GM19023 (cell line): Measurements from ENCODE around the gene TRMT44.

ENCODE experiments used
- ATAC-seq: cut with Tn5 transposase; IDR thresholded peaks from one replicate; pipeline ENCODE4 v1.9.1; 2021; ENCODE audit warnings: mild to moderate bottlenecking, moderate library complexity; ENCODE audit not compliant: unreplicated experiment

The TRMT44 gene

GRCh38 chr4:8465615-8466611 lies 25.3 kb downstream of the TRMT44 start:
- ATAC-seq: no peak

- ATAC-seq: no peak
Observed at GRCh38 chr4:8467016-8467415, 26.4 kb downstream of the TRMT44 start.

- ATAC-seq: peak; percentile 62
Observed at GRCh38 chr4:8468746-8469535, 28.4 kb downstream of the TRMT44 start.

GRCh38 chr4:8469550-8469949 lies 29.0 kb downstream of the TRMT44 start:
- ATAC-seq: no peak

GRCh38 chr4:8470451-8471024 lies 30.0 kb downstream of the TRMT44 start:
- no peak for ATAC-seq

GRCh38 chr4:8471211-8471875 lies 30.8 kb downstream of the TRMT44 start:
- ATAC-seq: no peak

GRCh38 chr4:8472158-8472688 lies 31.6 kb downstream of the TRMT44 start:
- no peak for ATAC-seq

- ATAC-seq: no peak
Observed at GRCh38 chr4:8472689-8473197, 32.2 kb downstream of the TRMT44 start.

- no peak for ATAC-seq
Observed at GRCh38 chr4:8473198-8473919, 32.8 kb downstream of the TRMT44 start.

GRCh38 chr4:8473920-8474590 lies 33.5 kb downstream of the TRMT44 start:
- no peak for ATAC-seq

GRCh38 chr4:8474856-8475255 lies 34.3 kb downstream of the TRMT44 start:
- no peak for ATAC-seq

- no peak for ATAC-seq
Observed at GRCh38 chr4:8475751-8476575, 35.4 kb downstream of the TRMT44 start.

- ATAC-seq: no peak
Observed at GRCh38 chr4:8477095-8477635, 36.6 kb downstream of the TRMT44 start.

- no peak for ATAC-seq
Observed at GRCh38 chr4:8477676-8478075, 37.1 kb downstream of the TRMT44 start.

- ATAC-seq: no peak
Observed at GRCh38 chr4:8478371-8478770, 37.8 kb downstream of the TRMT44 start.

- no peak for ATAC-seq
Observed at GRCh38 chr4:8478801-8479744, 38.5 kb downstream of the TRMT44 start.

- ATAC-seq: no peak
Observed at GRCh38 chr4:8480221-8480620, 39.6 kb downstream of the TRMT44 start.
